ENCODE results near the gene FKBP2. TPM values are rescaled to one million over a fixed set of nuclear protein-coding genes. Genes with fewer than 3 reads are reported as not detected.

FKBP2 gene
- total and polyA plus RNA-seq, 2 of the 13 experiments (the other 11 are each of a cell fraction or from before 2014, with no cell fraction given): 30.1 to 53.3 TPM

GRCh38 chr11:64220271-64220670 is 20.6 kb upstream of the FKBP2 start:
- Histone ChIP-seq H3K9ac (ENCODE audit: insufficient read depth, low read depth, low read length) (no peak overlapping the region), H4K20me1 (ENCODE audit: insufficient read depth, low read length) (no peaks in the 10 kb centered on the region), H3K27ac (ENCODE audit: extremely low read length, insufficient read depth, low read length) (no peak overlapping the region), H3K4me1 (ENCODE audit: insufficient read depth, low read length) (peaks cover 37% of the 10 kb centered on the region), H3K36me3 (replicated peaks in 1 of 2; ENCODE audit: control insufficient read depth in 1 of 2, insufficient read depth in 2 of 2, low read length in 2 of 2) (peaks cover 0 to 3% of the 10 kb centered on the region in 2 experiments; a peak in 2 of 5 replicates), H3K4me2 (ENCODE audit: low read depth, low read length) (no peak overlapping the region), H3K9me3 (ENCODE audit: low read length) (no peaks in the 10 kb centered on the region), H3K79me2 (ENCODE audit: insufficient read depth, low read length) (no peaks in the 10 kb centered on the region), H3K27me3 (ENCODE audit: control insufficient read depth in 1 of 2, insufficient read depth in 2 of 2, low read length in 2 of 2) (no peaks in the 10 kb centered on the region), H3K4me3 (replicated peaks in 1 of 3; ENCODE audit: insufficient read depth in 1 of 3, low read depth in 2 of 3, low read length in 3 of 3) (no peak overlapping the region), H2AFZ (ENCODE audit: low read length) (no peak overlapping the region)
- WGBS (ENCODE audit: low lambda C conversion rate): 95% methylated on average over 2 of the region's 17 CpGs
- intact Hi-C loops (cut with micrococcal nuclease; ENCODE audit: unreplicated experiment) (no loop called here), in situ Hi-C loops (cut with HindIII; ENCODE audit: extremely low pct_ligation_motif_present, low pct_unique_long_range_greater_than_20kb) (no loop called here)
- ATAC-seq (peak; percentile 5; the same call in 2 of the 3 replicates), DNase-seq (ENCODE audit: low spot score) (no peak), FAIRE-seq (no peak)
- ChIA-PET POLR2A (no interaction called here), CTCF (ENCODE audit: low intra/inter-chr PET ratio, low total read pairs) (no interaction called here)
- BruUV-seq (replicated peaks): no TSS peak
- TF ChIP-seq ZBTB25 (CRISPR knock-in tag; IDR thresholded peaks at IDR 0.05): no peak
- TF ChIP-seq ZNF383 (CRISPR knock-in tag; IDR thresholded peaks at IDR 0.05; ENCODE audit: borderline replicate concordance): no peak
- peak; percentile 22; the same call in 1 of the 2 replicates for TF ChIP-seq ZNF687 (CRISPR knock-in tag; IDR thresholded peaks at IDR 0.05)
- TF ChIP-seq ZNF770 (CRISPR knock-in tag; IDR thresholded peaks at IDR 0.05): no peak
- no peak for TF ChIP-seq ZNF274 (CRISPR knock-in tag; IDR thresholded peaks at IDR 0.05)
- TF ChIP-seq AGO1 (IDR thresholded peaks at IDR 0.05; ENCODE audit: low read depth, low read length, poor library complexity, severe bottlenecking): peak; percentile 28
- peak; percentile 59 for TF ChIP-seq AGO2 (optimal IDR thresholded peaks at IDR 0.05; ENCODE audit: low read depth, low read length)
- TF ChIP-seq POLR2AphosphoS5 (IDR thresholded peaks at IDR 0.05; ENCODE audit: low read depth, low read length): no peak
- TF ChIP-seq JUNB (CRISPR knock-in tag; IDR thresholded peaks at IDR 0.05; ENCODE audit: borderline replicate concordance): no peak
- TF ChIP-seq AHDC1 (CRISPR knock-in tag; IDR thresholded peaks at IDR 0.05; ENCODE audit: borderline replicate concordance): no peak
- no peak for TF ChIP-seq ARNTL (CRISPR knock-in tag; IDR thresholded peaks at IDR 0.05)

Data from HepG2 (cell line).